ENCODE data around the gene CCDC91.
A peak's percentile ranks its signal among the peaks of the same experiment; 100 is the strongest.
"Not testable (repeated sequence)": the region's sequence is repeated elsewhere in the genome, so short reads cannot be mapped to it uniquely, and the experiment has no call there.

Gene CCDC91

GRCh38 chr12:28425526-28425925 is 235.3 kb downstream of the CCDC91 start:
- FAIRE-seq (peak; percentile 73), DNase-seq (ENCODE audit: extremely low spot score, insufficient read length, low read depth) (no peak)

- DNase-seq (ENCODE audit: extremely low spot score, insufficient read length, low read depth) (no peak), FAIRE-seq (no peak)
Measured at GRCh38 chr12:28427046-28427445, 236.8 kb downstream of the CCDC91 start.

GRCh38 chr12:28440081-28440608 is 249.9 kb downstream of the CCDC91 start:
- no peak for DNase-seq (ENCODE audit: extremely low spot score, insufficient read length, low read depth)
- no peak for FAIRE-seq

GRCh38 chr12:28442101-28442500 is 251.8 kb downstream of the CCDC91 start:
- DNase-seq (ENCODE audit: extremely low spot score, insufficient read length, low read depth), result no peak
- no peak for FAIRE-seq

DNA sequence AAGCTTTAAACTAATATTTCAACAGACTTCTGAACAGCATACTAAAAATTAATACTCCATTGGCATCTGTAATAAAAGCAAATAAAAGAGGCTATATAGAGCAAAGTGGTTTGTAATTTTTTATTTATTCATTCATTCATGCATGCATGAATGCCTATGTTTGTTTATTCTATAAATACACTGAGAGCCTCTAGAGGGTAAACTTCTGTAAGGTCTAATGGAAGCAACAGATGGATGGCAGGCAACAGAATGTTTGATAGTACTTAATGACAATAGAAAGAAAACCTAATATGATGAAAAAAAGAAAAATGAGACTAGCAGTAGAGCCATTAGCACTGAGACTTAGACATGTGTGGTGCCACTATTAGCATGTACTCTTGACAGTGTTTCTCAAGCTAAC is 253.1 kb downstream of the CCDC91 start:
- FAIRE-seq (no peak), DNase-seq (ENCODE audit: extremely low spot score, insufficient read length, low read depth) (no peak)

- no peak for FAIRE-seq
- DNase-seq (ENCODE audit: extremely low spot score, insufficient read length, low read depth), result no peak
Measured at GRCh38 chr12:28446031-28446430, 255.8 kb downstream of the CCDC91 start.

DNA sequence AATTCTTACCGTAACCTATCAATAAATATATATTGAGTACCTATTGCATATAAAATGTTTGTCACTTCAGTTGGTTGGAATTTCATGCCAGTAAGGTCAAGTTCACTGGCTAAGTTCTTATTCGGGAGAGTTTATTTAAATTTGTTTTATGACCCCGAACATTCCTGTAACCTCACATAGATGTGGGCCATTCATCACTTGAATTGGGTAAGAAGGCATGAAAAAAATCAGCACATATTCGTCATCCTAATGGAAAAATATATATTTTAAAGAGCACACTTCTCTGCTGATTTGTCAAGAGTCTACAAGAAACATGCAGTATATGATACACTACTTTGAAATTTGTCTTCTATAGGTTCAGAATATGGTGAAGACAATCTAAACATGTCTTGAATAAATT is 263.4 kb downstream of the CCDC91 start:
- DNase-seq (ENCODE audit: extremely low spot score, insufficient read length, low read depth) (no peak), FAIRE-seq (no peak)

DNA sequence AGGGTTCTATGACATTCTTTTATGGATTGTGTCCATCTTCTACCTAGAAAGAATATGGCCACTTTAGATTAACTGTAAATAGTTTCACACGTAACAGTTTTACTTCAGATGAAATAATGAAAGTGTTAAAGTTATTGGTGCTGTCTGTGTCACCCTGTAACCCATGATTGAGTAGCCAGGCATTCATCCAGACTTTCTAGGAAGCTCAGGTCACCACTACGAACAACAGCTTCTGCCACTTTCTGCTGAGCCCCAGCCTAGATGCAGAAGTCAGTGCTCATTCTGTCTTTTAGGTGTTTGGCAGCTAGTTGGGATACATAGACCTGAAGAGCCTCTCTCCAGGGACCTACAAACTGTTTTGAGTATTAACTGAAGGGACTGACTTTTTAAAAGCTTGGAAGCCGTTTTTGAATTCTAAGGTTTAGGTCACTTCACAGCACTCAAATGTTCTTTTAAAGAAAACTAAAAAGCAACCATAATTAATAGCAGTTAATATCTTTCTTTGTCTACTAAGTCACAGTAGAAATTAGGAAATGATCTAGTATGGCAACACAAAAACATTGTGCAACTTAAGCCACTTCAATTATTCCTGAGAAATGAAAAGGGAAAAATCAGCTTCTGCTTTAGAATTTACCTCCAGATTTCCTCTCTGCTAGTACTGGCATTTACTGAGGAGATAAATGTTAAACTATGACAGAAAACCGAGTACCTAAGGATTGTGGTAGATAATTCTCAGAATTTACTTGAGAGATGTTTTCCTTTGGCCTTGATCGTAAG is 266.9 kb downstream of the CCDC91 start:
- no peak for DNase-seq (ENCODE audit: extremely low spot score, insufficient read length, low read depth)
- FAIRE-seq, result no peak

DNA sequence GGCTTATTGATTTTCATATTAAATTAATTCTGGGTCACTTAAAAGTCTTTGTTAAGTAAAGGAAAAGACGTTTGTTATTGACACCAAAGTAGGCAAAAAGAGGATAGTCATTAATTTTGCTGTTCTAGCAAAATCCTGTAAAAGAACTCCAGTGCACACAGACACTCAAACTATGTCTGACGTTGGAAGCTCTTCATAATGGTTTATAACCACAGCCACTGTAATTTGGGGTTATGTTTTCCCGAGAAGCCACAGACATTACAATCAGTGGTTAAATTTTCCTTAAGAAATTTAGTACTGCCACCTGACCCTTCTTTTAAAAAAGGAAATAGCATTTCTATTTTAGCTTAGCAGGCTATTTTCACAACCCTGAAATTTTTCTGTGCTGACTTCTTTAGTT is 267.5 kb downstream of the CCDC91 start:
- DNase-seq (ENCODE audit: extremely low spot score, insufficient read length, low read depth) (no peak), FAIRE-seq (no peak)

DNA sequence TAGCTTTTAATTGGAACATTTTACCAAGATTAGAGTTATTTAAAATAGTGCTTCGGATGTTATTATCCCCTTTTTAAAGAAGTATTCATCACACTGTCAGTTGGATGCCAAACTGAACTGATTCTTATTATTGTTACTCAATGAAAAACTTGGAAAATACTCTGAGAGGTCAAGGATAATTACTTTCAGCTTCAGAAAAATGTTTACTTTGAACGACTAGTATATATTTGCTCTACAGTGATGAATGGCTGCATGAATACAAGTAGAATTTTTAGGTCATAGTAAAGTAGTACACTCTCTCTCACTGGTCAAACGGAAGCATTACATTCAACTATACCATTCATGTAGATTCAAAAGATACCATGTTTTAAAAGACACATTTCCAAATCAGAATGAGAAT is 269.2 kb downstream of the CCDC91 start:
- DNase-seq (ENCODE audit: extremely low spot score, insufficient read length, low read depth), result no peak
- no peak for FAIRE-seq

DNA sequence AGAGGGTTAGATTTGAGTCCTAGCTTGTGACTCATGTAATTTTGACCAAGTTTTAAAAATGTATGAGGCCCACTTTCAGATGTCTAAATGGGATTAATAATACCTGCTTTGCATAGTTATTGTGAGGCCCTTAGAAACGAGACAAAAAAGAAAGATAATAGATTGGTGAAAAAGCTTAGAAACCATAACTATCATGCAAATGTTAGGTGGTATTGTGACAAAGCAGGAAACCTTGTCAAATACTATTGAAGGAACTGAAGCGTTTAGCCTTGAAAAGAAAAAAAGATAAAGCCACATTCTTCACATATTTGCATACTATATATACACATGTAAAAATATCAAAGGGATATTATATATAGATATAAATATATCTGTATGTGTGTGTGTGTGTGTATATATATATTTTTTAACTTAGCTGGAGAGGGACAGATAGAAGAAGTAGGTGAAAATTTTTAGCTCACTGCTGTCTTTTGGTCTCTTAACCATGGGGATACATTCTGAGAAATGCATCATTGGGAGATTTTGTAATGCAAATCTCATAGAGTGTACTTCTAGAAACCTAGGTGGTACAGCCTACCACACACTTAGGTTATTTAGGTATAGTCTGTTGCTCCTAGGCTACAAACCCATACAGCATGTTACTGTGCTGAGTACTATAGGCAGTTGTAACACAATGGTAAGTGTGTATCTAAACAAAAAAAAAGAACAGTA is 270.3 kb downstream of the CCDC91 start:
- FAIRE-seq (no peak), DNase-seq (ENCODE audit: extremely low spot score, insufficient read length, low read depth) (no peak)

- FAIRE-seq (no peak), DNase-seq (ENCODE audit: extremely low spot score, insufficient read length, low read depth) (no peak)
Measured at GRCh38 chr12:28463396-28463795, 273.1 kb downstream of the CCDC91 start.

- not testable (repeated sequence) for DNase-seq (ENCODE audit: extremely low spot score, insufficient read length, low read depth); FAIRE-seq
Measured at GRCh38 chr12:28471762-28472161, 281.5 kb downstream of the CCDC91 start.

GRCh38 chr12:28476206-28476605 is 285.9 kb downstream of the CCDC91 start:
- DNase-seq (ENCODE audit: extremely low spot score, insufficient read length, low read depth); FAIRE-seq: not testable (repeated sequence)

DNA sequence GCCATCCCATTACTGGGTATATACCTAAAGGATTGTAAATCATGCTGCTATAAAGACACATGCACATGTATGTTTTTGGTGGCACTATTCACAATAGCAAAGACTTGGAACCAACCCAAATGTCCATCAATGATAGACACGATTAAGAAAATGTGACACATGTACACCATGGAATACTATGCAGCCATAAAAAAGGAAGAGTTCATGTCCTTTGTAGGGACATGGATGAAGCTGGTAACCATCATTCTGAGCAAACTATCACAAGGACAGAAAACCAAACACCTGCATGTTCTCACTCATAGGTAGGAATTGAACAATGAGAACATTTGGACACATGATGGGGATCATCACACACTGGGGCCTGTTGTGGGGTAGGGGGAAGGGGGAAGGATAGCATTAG is 288.8 kb downstream of the CCDC91 start:
- DNase-seq (ENCODE audit: extremely low spot score, insufficient read length, low read depth); FAIRE-seq: not testable (repeated sequence)

DNA sequence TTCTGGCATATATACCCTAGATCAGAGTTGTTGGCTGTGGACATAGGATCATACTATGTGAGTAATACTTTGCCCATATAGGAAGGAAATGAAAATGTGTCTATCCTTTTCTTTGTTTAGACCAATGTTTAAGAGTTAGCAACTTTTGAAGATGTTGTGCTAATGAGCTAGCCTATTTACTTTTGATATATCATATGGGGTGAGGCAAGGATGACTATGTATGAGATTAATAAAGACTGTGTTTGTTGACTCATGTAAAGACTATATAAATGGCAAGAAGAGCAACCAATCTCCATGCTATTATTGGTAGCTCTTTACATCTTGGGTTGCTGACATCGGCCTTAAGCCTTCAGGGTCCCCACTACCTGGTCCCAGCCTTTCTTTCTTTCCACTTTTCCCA is 289.4 kb downstream of the CCDC91 start:
- DNase-seq (ENCODE audit: extremely low spot score, insufficient read length, low read depth) (no peak), FAIRE-seq (no peak)

DNA sequence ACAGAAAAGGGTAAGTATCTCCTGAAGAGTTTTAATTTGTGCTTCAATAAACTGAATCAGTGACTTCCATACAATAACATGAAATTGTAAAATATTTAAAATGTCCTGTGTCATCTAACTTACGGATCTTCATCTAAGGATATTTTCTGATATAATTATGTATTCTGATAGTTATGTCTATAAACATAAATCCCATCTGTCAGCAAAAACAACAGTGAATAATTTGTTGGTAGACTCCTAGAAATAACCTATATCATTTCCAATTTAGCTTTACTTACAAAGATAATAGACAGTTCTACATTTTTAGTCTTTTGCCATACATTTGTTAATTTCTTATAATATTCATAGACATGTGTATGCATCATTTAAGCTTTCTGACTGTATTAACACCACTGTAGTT is 293.9 kb downstream of the CCDC91 start:
- DNase-seq (ENCODE audit: extremely low spot score, insufficient read length, low read depth), result no peak
- no peak for FAIRE-seq

- FAIRE-seq (no peak), DNase-seq (ENCODE audit: extremely low spot score, insufficient read length, low read depth) (no peak)
Measured at GRCh38 chr12:28486521-28486920, 296.3 kb downstream of the CCDC91 start.

- DNase-seq (ENCODE audit: extremely low spot score, insufficient read length, low read depth) (no peak), FAIRE-seq (no peak)
Measured at GRCh38 chr12:28489246-28489645, 299.0 kb downstream of the CCDC91 start.

GRCh38 chr12:28497889-28498411 is 307.7 kb downstream of the CCDC91 start:
- DNase-seq (ENCODE audit: extremely low spot score, insufficient read length, low read depth), result no peak
- FAIRE-seq, result peak; percentile 69

DNA sequence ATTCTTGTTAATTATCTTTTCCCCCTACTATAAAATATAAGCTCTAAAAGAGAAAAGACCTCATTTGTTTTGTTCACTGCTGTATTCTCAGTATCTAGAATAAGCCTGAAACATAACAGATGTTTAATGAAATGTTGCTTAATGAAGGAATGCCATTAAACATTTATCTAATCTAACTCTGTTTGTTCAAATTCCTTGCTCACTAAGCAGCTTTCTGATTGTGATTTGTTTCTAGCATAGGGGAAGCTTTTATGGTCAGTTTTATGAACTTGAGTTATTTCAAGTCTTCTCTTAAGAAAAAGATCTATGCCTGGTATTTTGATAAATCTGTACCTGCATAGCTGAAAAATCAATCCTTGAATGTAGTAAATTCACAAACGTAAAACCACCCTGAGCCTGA is 308.6 kb downstream of the CCDC91 start:
- FAIRE-seq, result no peak
- DNase-seq (ENCODE audit: extremely low spot score, insufficient read length, low read depth), result no peak

All from GM18507 (cell line).